Neuronal stem cell (in vitro differentiated cells): ENCODE results near the gene BCL2L1.

Experiments used
- DNase-seq: peaks from one replicate; pipeline ENCODE4 v3.0.0-alpha.2; 2013; ENCODE audit warnings: low spot score
- H2AFZ ChIP-seq: one replicate; pipeline ENCODE4 v1.6.1; 2013; ENCODE audit warnings: mild to moderate bottlenecking, low read length, inconsistent platforms
- H2AK5ac ChIP-seq: 2 replicates; pipeline ENCODE4 v1.6.1; 2013; ENCODE audit warnings: low read depth, mild to moderate bottlenecking, inconsistent platforms, low read length, moderate library complexity, mixed read lengths
- H2BK120ac ChIP-seq: 2 replicates; pipeline ENCODE4 v1.6.1; 2013; ENCODE audit warnings: low read depth, mild to moderate bottlenecking, inconsistent platforms, low read length, moderate library complexity, mixed read lengths
- H2BK12ac ChIP-seq: one replicate; pipeline ENCODE4 v1.6.1; 2013; ENCODE audit warnings: low read length, inconsistent platforms
- H2BK15ac ChIP-seq: 2 replicates; pipeline ENCODE4 v1.6.1; 2013; ENCODE audit warnings: mild to moderate bottlenecking, low read length, inconsistent platforms, mixed read lengths
- H2BK5ac ChIP-seq: one replicate; pipeline ENCODE4 v1.6.1; 2013; ENCODE audit warnings: inconsistent platforms, mild to moderate bottlenecking, low read length, moderate library complexity
- H3K14ac ChIP-seq: one replicate; pipeline ENCODE4 v1.6.1; 2013; ENCODE audit warnings: low read length, inconsistent platforms
- H3K18ac ChIP-seq: 2 replicates; pipeline ENCODE4 v1.6.1; 2013; ENCODE audit warnings: low read length, inconsistent platforms
- H3K23ac ChIP-seq: 2 replicates; pipeline ENCODE4 v1.6.1; 2013; ENCODE audit warnings: low read depth, mild to moderate bottlenecking, mixed read lengths, low read length, inconsistent platforms; ENCODE audit not compliant: poor library complexity
- H3K27ac ChIP-seq: replicated peaks from 3 replicates; pipeline ENCODE4 v1.5.1; 2013; ENCODE audit warnings: low read length, inconsistent platforms
- H3K27me3 ChIP-seq, 3 experiments: 2 replicates each; pipeline ENCODE4 v1.6.1; 2013; ENCODE audit warnings: low read length in 3 of 3, mild to moderate bottlenecking in 2 of 3, inconsistent platforms in 1 of 3, low read depth in 1 of 3, mixed read lengths in 1 of 3, moderate library complexity in 1 of 3; ENCODE audit not compliant: control insufficient read depth in 3 of 3, insufficient read depth in 3 of 3
- H3K36me3 ChIP-seq, 2 donors: replicated peaks in 1 of 2; 2 replicates each; pipeline ENCODE4 v1.6.1; 2013; ENCODE audit warnings: low read length in 2 of 2; ENCODE audit not compliant: control insufficient read depth in 2 of 2, insufficient read depth in 2 of 2
- H3K4ac ChIP-seq: 2 replicates; pipeline ENCODE4 v1.6.1; 2013; ENCODE audit warnings: inconsistent platforms, mild to moderate bottlenecking, low read length, moderate library complexity
- H3K4me1 ChIP-seq, 2 donors: 1 replicate in 1 of 2; 2 replicates in 1 of 2; pipeline ENCODE4 v1.6.1; 2013; ENCODE audit warnings: low read length in 2 of 2, low read depth in 1 of 2; ENCODE audit not compliant: control insufficient read depth in 2 of 2, insufficient read depth in 1 of 2
- H3K4me2 ChIP-seq: one replicate; pipeline ENCODE4 v1.6.1; 2013; ENCODE audit warnings: mild to moderate bottlenecking, low read length, inconsistent platforms; ENCODE audit not compliant: insufficient read depth, poor library complexity, severe bottlenecking
- H3K4me3 ChIP-seq, 2 donors: 2 replicates each; pipeline ENCODE4 v1.5.1; 2013; ENCODE audit warnings: low read length in 2 of 2, mild to moderate bottlenecking in 2 of 2, inconsistent platforms in 1 of 2, moderate library complexity in 1 of 2
- H3K79me1 ChIP-seq: one replicate; pipeline ENCODE4 v1.6.1; 2013; ENCODE audit warnings: low read depth, mild to moderate bottlenecking, inconsistent platforms, low read length, moderate library complexity
- H3K9ac ChIP-seq: one replicate; pipeline ENCODE4 v1.6.1; 2013; ENCODE audit warnings: mild to moderate bottlenecking, low read depth, low read length, inconsistent platforms; ENCODE audit not compliant: poor library complexity
- H3K9me3 ChIP-seq, 2 donors: replicated peaks in 1 of 2; 2 replicates each; pipeline versions ENCODE3 to v1.6.1; 2013; ENCODE audit warnings: low read length in 2 of 2, mild to moderate bottlenecking in 2 of 2, inconsistent platforms in 1 of 2, low read depth in 1 of 2, mixed read lengths in 1 of 2, moderate library complexity in 1 of 2; ENCODE audit not compliant: control insufficient read depth in 2 of 2, insufficient read depth in 1 of 2
- H4K8ac ChIP-seq: one replicate; pipeline ENCODE4 v1.6.1; 2013; ENCODE audit warnings: low read depth, mild to moderate bottlenecking, inconsistent platforms, low read length, moderate library complexity
- H4K91ac ChIP-seq: one replicate; pipeline ENCODE4 v1.6.1; 2013; ENCODE audit warnings: low read length, low read depth, mild to moderate bottlenecking, inconsistent platforms; ENCODE audit not compliant: poor library complexity
- WGBS, 2 donors: extraction: QIAGEN DNeasy Blood & Tissue Kit; methylation state at CpG; one replicate each; pipeline ENCODE4 v1.1.7; 2013; ENCODE audit warnings: missing lambda C conversion rate in 2 of 2, mixed read lengths in 1 of 2; ENCODE audit not compliant: insufficient read length in 2 of 2, insufficient replicate concordance in 1 of 2; ENCODE audit errors: extremely low coverage in 2 of 2; 5-methylcytosine and 5-hydroxymethylcytosine counted together

Gene BCL2L1

DNA sequence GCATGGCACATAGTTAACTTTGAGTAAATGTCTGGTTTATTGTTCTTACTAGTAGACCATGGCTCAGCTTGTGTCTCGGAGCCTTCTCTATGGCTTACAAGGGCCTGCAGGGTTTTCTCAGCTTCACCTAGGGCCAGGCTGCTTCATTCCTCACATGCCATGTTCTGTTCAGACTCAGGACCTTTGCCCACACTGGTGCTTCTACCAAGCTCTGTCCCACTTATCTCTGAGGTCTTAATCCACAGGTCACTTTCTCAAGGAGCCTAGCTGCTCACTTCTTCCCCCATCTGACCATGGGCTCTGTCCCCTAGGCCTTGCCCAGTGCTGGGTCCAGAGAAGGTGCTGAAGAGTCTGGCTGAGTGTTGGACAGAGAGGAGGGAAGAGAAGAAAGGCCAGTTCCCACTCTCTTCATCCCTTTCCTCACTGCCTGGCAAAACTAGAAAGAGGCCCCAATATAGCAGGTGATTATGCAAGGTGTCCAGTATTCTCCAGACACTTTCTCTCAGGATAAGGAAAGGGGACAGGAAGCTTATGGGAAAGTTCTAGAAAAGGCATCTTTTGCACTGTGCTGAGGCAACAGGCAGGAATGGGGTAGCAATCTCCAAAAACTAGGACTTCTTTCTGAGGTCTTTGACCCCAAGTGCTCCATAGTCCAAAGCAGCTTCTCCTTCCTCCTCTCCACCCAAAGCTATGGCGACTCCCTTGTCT, 45.0 kb downstream of the BCL2L1 start:
- no peak for DNase-seq
- peak overlapping the region; percentile 49 for H2BK120ac ChIP-seq
- no peak overlapping the region for H4K91ac ChIP-seq
- peaks cover 8% of the 10 kb centered on the region for H3K79me1 ChIP-seq
- peaks cover 0 to 61% of the 10 kb centered on the region in 2 donors for H3K36me3 ChIP-seq
- H2BK5ac ChIP-seq = no peak overlapping the region
- H2BK12ac ChIP-seq = peak overlapping the region; percentile 49
- no peaks in the 10 kb centered on the region for H3K27me3 ChIP-seq
- no peak overlapping the region for H3K4ac ChIP-seq
- peak overlapping the region; percentile 10 for H4K8ac ChIP-seq
- H3K18ac ChIP-seq = peak overlapping the region; percentile 61
- WGBS, 2 donors = no CpG with 5 or more reads among the region's 2 CpGs
- H3K4me3 ChIP-seq = no peak overlapping the region
- no peaks in the 10 kb centered on the region for H3K9me3 ChIP-seq
- no peak overlapping the region for H3K4me2 ChIP-seq
- H3K14ac ChIP-seq = peak overlapping the region; percentile 43
- H2AK5ac ChIP-seq = no peak overlapping the region
- peaks cover 15 to 22% of the 10 kb centered on the region in 2 donors for H3K4me1 ChIP-seq
- no peak overlapping the region for H3K9ac ChIP-seq
- no peak overlapping the region for H2AFZ ChIP-seq
- peak overlapping the region; percentile 34 for H3K27ac ChIP-seq
- no peak overlapping the region for H3K23ac ChIP-seq
- H2BK15ac ChIP-seq = no peak overlapping the region

DNA sequence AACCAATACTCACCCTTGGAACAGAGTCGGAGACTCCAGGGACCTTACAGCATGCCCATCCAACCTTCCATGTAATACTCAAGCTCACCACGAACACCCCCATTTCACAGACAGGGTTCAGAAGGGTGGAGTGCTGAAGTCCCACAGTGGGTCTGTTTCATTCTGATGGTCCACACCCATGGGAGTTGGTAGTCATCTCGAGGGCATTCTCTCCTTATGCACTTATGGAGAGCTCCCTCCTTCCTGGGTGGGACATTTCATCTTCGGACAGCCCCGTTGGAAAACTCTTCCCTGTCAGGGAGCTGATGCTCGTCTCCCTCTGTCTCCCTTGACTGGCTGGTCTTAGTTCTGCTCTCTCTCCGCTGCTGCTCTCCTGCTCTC, 46.1 kb downstream of the BCL2L1 start:
- no peak overlapping the region for H3K14ac ChIP-seq
- peaks cover 15 to 22% of the 10 kb centered on the region in 2 donors for H3K4me1 ChIP-seq
- no peak for DNase-seq

DNA sequence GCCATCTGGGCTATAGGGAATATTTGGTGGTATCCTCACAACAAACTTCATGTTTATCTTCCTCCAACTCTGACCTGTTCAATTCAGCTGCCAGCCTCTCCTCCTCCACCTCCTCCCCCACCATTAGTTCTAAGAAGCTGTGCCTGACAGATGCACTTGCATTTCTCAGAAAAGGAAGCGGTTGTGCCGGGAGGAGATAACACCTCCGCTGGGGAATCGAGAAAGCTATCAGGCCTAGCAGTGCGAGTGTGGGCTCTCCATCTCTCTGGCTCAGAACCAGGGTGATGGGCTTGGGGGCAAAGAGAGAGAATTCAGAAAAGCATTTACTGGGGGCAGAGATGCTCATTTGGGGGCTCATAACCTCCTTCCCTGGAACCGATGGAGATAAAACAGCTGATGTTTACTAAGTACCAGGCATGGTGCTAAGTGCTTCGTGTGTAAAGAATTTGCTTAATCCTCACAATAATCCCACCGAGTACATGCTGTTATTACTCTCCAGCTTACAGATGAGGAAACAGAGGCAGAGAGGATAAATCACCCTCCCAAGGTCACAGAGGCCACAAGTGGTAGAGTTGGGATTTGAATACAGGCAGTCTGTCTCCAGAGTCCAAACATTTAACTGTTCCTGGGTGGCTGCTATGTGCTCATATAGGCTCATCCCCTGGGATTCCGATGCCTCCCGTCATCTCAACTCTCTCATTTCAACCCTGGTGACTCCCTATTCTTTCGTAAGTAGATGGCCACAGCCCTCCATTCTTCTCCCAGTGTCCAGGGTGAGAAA, 46.6 kb downstream of the BCL2L1 start:
- DNase-seq = no peak
- WGBS, 2 donors = no CpG with 5 or more reads among the region's 11 CpGs
- no peak overlapping the region for H3K4ac ChIP-seq
- no peak overlapping the region for H2BK120ac ChIP-seq
- no peak overlapping the region for H2BK5ac ChIP-seq
- no peak overlapping the region for H3K4me2 ChIP-seq
- no peak overlapping the region for H2AFZ ChIP-seq
- no peak overlapping the region for H2BK12ac ChIP-seq
- H2BK15ac ChIP-seq = no peak overlapping the region
- H3K18ac ChIP-seq = no peak overlapping the region
- H2AK5ac ChIP-seq = no peak overlapping the region
- peak overlapping the region; percentile 18 for H3K23ac ChIP-seq
- H3K27ac ChIP-seq = no peak overlapping the region
- no peaks in the 10 kb centered on the region for H3K9me3 ChIP-seq
- H3K14ac ChIP-seq = no peak overlapping the region
- H3K79me1 ChIP-seq = peaks cover 8% of the 10 kb centered on the region
- H4K91ac ChIP-seq = no peak overlapping the region
- H3K36me3 ChIP-seq = peaks cover 0 to 65% of the 10 kb centered on the region in 2 donors
- no peak overlapping the region for H3K4me3 ChIP-seq
- peaks cover 15 to 22% of the 10 kb centered on the region in 2 donors for H3K4me1 ChIP-seq
- no peak overlapping the region for H4K8ac ChIP-seq
- no peaks in the 10 kb centered on the region for H3K27me3 ChIP-seq
- H3K9ac ChIP-seq = no peak overlapping the region

More for the DNA sequence above, 46.1 kb downstream of the BCL2L1 start:
- no peak overlapping the region for H3K4me3 ChIP-seq
- H3K9ac ChIP-seq = no peak overlapping the region
- H3K27ac ChIP-seq = no peak overlapping the region
- no peaks in the 10 kb centered on the region for H3K27me3 ChIP-seq
- no CpG with 5 or more reads among the region's 7 CpGs for WGBS, 2 donors
- no peaks in the 10 kb centered on the region for H3K9me3 ChIP-seq
- no peak overlapping the region for H2AK5ac ChIP-seq
- no peak overlapping the region for H3K18ac ChIP-seq
- H3K79me1 ChIP-seq = peaks cover 8% of the 10 kb centered on the region
- no peak overlapping the region for H3K4me2 ChIP-seq
- H2AFZ ChIP-seq = no peak overlapping the region
- no peak overlapping the region for H3K4ac ChIP-seq
- no peak overlapping the region for H4K91ac ChIP-seq
- no peak overlapping the region for H2BK5ac ChIP-seq
- H4K8ac ChIP-seq = no peak overlapping the region
- peaks cover 0 to 65% of the 10 kb centered on the region in 2 donors for H3K36me3 ChIP-seq
- no peak overlapping the region for H2BK12ac ChIP-seq
- H2BK120ac ChIP-seq = no peak overlapping the region
- no peak overlapping the region for H2BK15ac ChIP-seq
- H3K23ac ChIP-seq = no peak overlapping the region
